Stimulated activated naive CD8-positive, alpha-beta T cell treated with anti-CD3 and anti-CD28 coated beads, Interleukin-15, amount 100 ng/mL, for 72 hours (primary cell): ENCODE measurements around the gene MRPS35.

Experiments used
- ATAC-seq: fragments of 150-1000 bp; cut with Tn5 transposase; 2 replicates; pipeline ENCODE4 v1.10.0; 2021; ENCODE audit warnings: mild to moderate bottlenecking, moderate library complexity
- DNase-seq, 2 donors: peaks; one replicate each; pipeline ENCODE4 v3.0.0; 2021 to 2022
- H3K27ac Mint-ChIP-seq, 2 donors: one replicate each; pipeline ENCODE4 v1.8.0; 2022; ENCODE audit warnings: mild to moderate bottlenecking in 2 of 2, mixed read lengths in 2 of 2, moderate library complexity in 2 of 2
- H3K27me3 Mint-ChIP-seq: one replicate; pipeline ENCODE4 v1.8.0; 2022; ENCODE audit warnings: mixed read lengths
- H3K4me1 Mint-ChIP-seq: one replicate; pipeline ENCODE4 v1.8.0; 2022; ENCODE audit warnings: mild to moderate bottlenecking, mixed read lengths
- H3K4me3 Mint-ChIP-seq, 2 donors: one replicate each; pipeline ENCODE4 v1.8.0; 2022; ENCODE audit warnings: mild to moderate bottlenecking in 2 of 2, mixed read lengths in 2 of 2, moderate library complexity in 1 of 2
- H3K9me3 Mint-ChIP-seq, 2 donors: one replicate each; pipeline ENCODE4 v1.8.0; 2022; ENCODE audit warnings: mixed read lengths in 2 of 2

Gene MRPS35

DNA sequence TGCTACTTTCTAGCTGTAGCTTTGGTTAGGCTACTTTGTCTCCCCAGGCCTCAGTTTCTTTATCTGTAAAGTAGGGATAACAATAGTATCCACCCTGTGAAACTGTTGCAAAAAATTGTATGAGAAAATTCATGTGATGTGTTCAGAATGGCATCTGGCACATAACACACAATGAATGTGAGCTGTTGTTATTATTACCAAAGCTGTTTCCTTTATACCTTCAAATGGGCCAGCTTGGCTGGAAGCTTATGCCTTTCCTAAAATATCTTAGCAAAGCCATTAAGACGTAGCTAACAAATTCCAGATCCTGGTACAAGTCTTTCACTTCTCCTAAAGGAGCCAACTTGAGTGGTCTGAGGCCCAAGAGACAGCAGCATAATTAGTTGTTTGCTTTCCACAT, 94.6 kb downstream of the MRPS35 start:
- no peak for ATAC-seq
- H3K9me3 Mint-ChIP-seq: no peaks in the 10 kb centered on the region
- H3K4me3 Mint-ChIP-seq: no peak overlapping the region
- peaks cover 70% of the 10 kb centered on the region for H3K4me1 Mint-ChIP-seq
- no peak overlapping the region for H3K27ac Mint-ChIP-seq
- DNase-seq: no peak
- peaks cover 19% of the 10 kb centered on the region for H3K27me3 Mint-ChIP-seq
